SK-N-MC (cell line): ENCODE data around the gene ARFIP1.

ENCODE experiments used
- EZH2 ChIP-seq: fragments of 200-600 bp; sonication (generic); IDR thresholded peaks from one replicate; pipeline ENCODE4 v1.6.1; 2017; ENCODE audit warnings: antibody characterized with exemption
- FOXP2 ChIP-seq: optimal IDR thresholded peaks from 2 replicates; pipeline ENCODE3; 2011; ENCODE audit warnings: mild to moderate bottlenecking, moderate library complexity; ENCODE audit not compliant: insufficient read depth; ENCODE audit errors: extremely low read length, control extremely low read depth
- POLR2AphosphoS5 ChIP-seq: IDR thresholded peaks from 2 replicates; pipeline ENCODE4 v1.6.1; 2012; ENCODE audit warnings: mild to moderate bottlenecking, low read depth, low read length, borderline replicate concordance

GRCh38 chr4:152903658-152904057 lies 123.9 kb downstream of the ARFIP1 start:
- TF ChIP-seq EZH2 (no peak), POLR2AphosphoS5 (no peak), FOXP2 (no peak)
